GM18505 (cell line): ENCODE measurements around the gene ZCCHC7.
"Not testable (repeated sequence)": the region's sequence is repeated elsewhere in the genome, so short reads cannot be mapped to it uniquely, and the experiment has no call there.

Source experiments
- ATAC-seq: cut with Tn5 transposase; IDR thresholded peaks from one replicate; pipeline ENCODE4 v1.9.1; 2021; ENCODE audit not compliant: unreplicated experiment
- POLR2A ChIP-seq: IDR thresholded peaks from 4 replicates; pipeline ENCODE4 v1.6.1; 2011; ENCODE audit warnings: borderline replicate concordance; ENCODE audit not compliant: insufficient read depth, insufficient read length; ENCODE audit errors: extremely low read depth

The ZCCHC7 gene

DNA sequence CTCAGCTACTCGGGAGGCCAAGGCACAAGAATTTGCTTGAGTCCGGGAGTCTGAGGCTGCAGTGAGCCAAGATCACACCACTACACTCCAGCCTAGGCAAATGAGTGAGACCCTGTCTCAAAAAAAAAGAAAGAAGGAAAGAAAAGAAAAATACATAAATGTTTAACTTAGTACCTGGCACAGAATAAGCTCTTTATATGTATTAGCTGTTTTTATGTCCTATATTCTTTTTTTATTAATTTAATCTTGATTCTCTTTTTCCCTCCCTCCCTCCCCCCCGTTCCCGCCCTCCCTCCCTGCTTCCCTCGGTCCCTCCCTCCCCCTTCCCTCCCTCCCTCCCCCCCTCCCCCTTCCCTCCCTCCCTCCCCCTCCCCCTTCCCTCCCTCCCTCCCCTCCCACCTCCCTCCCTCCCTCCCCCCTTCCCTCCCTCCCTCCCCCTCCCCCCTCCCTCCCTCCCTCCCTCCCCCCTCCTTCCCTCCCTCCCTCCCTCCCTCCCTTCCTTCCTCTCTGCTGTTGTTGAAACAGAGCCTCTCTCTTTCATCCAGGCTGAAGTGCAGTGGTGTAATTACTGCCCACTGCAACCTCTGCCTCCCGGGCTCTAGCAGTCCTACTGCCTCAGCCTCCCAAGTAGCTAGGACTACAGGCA, 166.3 kb downstream of the ZCCHC7 start:
- no peak for ATAC-seq
- TF ChIP-seq POLR2A = no peak

- TF ChIP-seq POLR2A = no peak
- ATAC-seq = no peak
Observed at GRCh38 chr9:37287317-37287716, 166.9 kb downstream of the ZCCHC7 start.

DNA sequence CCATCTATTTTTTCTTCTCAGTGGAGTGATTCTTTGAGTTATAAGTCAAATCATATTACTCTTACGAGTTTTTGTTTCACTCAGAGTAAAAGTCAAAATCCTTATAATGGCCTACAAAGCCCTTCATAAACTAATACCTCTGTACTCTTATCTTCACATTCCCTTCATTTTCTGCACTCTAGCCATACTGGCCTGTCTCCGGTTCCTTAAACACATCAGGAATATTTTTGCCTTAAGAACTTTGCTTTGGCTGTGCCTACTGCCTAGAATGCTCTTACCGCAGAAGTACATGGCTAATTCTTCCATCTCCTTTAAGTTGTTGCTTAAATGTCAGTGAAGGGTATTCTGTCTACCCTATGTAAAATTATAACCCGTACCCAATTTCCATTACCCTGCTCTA, 169.3 kb downstream of the ZCCHC7 start:
- no peak for ATAC-seq
- TF ChIP-seq POLR2A = no peak

GRCh38 chr9:37290366-37290939, 170.1 kb downstream of the ZCCHC7 start:
- ATAC-seq = no peak
- no peak for TF ChIP-seq POLR2A

- TF ChIP-seq POLR2A = peak; percentile 9
- no peak for ATAC-seq
Observed at GRCh38 chr9:37290940-37291485, 170.6 kb downstream of the ZCCHC7 start.

GRCh38 chr9:37291612-37292238, 171.4 kb downstream of the ZCCHC7 start:
- not testable (repeated sequence) for ATAC-seq

DNA sequence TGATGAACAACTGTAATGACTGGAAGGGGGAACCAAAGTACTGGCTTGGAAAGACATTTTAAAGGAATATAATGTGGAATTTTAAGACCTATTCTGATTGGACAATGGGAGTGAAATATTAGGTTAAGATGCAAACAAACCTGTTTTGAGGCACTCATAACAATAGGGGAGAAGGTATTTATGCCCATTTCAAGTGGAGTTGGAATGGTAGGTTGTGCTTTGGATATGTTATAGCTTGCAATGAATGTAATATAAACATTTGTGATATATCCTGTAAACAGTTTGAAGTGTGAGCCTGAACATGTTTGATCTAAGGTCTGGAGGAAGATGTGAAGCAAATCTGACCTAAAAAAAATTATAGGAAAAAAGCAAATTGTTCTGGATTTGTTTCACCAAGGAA, 172.5 kb downstream of the ZCCHC7 start:
- ATAC-seq = no peak

GRCh38 chr9:37293664-37294524, 173.5 kb downstream of the ZCCHC7 start:
- peak; percentile 64 for ATAC-seq
- TF ChIP-seq POLR2A = no peak

More for the DNA sequence above, 172.5 kb downstream of the ZCCHC7 start:
- no peak for TF ChIP-seq POLR2A

DNA sequence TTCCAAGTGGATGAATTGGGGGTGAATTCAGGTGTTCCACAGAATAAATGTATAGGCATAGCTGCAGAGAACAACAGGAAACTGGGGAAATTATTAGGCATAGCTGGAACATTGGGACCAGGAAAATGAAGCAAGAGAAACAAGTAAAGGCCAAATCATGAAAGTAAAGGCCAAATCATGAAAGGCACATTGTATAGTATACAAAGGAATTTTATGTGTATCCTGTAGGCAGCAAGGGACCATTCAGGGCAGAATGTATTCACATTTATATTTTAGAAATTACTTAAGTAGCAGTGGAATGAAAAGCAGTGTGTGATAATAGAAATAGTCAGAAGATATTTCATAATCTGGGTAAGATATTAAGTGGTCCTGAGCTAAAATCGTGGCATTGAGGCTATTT, 174.8 kb downstream of the ZCCHC7 start:
- ATAC-seq = no peak
- TF ChIP-seq POLR2A = no peak

DNA sequence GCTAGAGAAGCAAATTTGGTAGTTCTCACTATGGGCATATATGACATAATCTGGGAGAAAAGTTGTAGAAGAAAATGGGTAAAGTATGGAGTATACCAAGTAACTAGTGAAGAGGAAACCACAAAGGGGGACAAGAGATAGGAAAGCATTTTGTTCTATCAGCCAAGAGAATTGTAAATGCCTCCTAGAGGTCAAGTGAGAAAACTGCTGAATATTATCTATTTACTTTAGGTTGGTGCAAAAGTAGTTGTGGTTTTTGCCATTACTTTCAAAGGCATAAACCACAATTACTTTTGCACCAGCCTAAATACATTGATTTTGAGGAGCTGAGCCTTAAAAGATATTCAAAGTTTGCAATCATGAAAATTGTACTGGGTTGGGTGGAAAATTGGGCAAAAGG, 175.4 kb downstream of the ZCCHC7 start:
- no peak for ATAC-seq
- TF ChIP-seq POLR2A = no peak

GRCh38 chr9:37297592-37297991, 177.2 kb downstream of the ZCCHC7 start:
- TF ChIP-seq POLR2A = no peak
- no peak for ATAC-seq

DNA sequence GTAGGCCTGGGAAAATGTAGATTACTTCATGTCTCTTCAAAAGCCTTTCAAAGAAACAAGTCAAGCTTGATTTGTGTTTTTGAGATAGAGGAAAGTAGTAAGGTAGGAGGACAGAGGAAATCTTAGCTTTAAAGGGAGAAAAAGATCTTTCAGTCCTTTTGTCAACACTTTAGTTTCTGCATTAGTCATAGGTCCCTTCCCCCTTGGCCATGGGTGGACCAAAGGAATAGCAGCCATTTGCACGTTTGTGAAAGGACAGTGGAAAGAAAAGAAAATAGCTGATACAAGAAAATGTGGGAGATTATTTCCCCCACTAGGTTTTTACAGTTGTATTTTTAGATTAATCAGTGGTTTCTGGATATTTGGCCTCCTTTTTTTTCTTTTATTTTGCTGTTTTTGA, 180.2 kb downstream of the ZCCHC7 start:
- ATAC-seq = no peak
- TF ChIP-seq POLR2A = no peak
